ENCODE measurements around the gene NDUFB8.

The NDUFB8 gene

DNA sequence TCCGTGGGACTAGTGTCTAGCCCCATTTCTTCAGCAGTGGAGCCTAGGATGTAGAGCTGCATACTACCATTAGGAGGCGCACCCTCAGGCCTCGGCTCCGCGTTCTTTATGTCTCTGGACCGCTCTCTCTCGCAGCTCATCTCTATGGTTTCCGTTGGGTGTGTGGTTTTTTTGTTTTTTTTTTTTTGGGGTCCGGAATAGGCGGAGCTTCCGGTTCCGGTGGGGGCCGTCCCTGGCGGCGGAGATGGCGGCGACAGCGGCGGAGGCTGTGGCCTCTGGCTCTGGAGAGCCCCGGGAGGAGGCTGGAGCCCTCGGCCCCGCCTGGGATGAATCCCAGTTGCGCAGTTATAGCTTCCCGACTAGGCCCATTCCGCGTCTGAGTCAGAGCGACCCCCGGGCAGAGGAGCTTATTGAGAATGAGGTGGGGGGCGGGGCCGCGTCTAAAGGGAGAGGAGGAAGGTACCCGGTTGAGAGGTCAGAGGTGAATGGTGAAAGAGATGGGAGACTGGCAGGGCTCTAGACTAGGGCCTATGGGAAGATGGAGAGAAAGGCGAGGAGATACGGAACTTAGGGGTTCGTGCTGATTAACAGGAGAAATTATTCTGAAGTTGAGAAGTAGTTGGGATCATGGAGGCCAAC lies 6.2 kb upstream of the NDUFB8 start, which contains the start of gene HIF1AN:
Gene HIF1AN (plus strand): TSS at position 229 of the 639 bp plus-strand sequence. CDS start 16 bp downstream, at position 245.
- DNase-seq = peak; percentile 95

DNA sequence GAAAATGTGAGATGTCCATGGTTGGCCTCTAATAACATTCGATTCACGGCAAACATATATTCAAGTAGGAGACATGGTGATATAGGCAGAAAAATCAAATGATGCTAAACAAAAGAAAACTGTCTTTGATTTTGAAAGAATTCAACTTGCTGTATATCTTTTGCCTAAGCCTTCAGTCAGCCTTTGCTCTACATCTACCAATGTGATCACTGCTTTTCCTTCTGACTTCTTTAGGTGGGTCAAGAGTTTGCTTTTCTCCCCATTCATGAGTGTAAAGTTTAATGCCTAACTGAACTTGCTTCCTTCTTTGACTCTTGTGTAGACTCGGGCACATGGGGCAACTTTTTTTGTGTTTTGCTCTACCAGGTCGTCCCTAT lies 5.7 kb upstream of the NDUFB8 start:
- DNase-seq = no peak

GRCh38 chr10:100534726-100535125 lies 5.1 kb upstream of the NDUFB8 start:
- DNase-seq = no peak

DNA sequence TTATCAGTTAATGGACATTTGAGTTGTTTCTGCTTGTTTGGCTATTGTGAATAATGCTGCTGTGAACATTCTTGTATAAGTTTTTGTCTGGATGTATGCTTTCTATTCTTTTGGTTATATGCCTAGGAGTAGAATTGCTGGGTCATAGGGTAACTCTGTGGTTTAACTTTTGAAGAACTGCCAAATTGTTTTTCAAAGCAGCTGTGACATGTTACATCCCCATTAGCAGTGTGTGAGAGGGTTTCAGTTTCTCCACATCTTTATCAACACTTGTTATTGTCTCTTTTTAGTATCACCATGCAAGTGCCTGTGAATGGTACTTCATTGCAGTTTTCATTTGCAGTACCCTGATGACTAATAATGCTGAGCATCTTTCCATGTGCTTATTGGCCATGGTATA lies 2.1 kb upstream of the NDUFB8 start:
- no peak for DNase-seq

DNA sequence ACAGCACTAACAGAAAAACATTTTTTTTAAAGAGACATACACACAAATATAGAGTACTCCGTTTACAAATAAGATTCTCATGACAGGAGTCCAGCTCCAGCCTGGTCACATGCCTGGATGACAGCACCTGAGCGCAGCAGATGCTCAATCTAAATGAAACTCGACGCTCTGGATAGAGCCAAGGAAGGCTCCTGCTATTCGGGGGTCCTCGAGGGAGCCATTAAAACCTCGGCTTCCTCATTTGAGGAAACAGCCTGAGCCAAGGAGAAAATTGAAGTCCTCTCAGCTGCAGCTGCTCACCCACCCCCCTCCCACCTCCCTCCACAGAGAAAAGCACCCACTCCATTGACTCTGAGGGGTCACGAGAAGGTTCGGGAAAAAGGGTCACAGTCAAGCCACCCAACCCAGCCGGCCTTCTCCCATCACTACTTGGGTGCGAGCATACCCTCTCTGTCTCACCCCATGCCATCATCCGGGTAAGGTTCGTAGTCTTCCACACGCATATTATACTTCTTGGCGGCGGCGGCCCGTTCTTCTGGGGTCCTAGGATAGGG lies 673 bp downstream of the NDUFB8 start:
- no peak for DNase-seq

DNA sequence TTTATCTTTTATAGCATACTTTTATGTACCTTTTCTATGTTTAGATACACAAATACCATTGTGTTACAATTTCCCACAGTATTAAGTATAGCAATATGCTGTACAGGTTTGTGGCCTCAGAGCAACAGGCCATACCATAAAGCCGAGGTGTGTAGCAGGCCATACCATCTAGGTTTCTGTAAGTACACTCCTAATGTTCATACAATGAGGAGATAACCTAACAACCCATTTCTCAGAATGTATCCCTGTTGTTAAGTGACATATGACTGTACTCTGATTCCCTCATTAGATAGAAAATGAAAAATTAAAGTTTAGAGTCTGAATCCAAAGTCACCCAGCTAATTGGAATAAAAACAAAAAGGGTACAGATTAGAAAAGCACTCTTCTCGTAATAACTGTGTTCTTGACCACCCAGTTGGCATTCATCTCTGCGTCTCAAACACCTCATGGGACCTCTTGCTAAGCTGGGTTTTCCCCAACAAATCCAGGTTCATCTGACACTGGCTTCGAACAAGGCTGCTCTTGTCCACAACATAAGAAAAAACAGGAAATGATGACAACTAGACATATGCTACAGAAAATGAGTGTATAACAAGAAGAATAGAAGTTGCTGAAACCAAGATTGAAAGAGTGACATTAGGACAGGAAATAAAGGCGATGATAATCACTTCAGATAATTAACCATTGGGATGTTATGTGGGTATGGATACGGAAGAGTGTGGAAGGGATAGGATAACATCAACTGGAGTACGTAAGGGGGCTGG lies 1.4 kb downstream of the NDUFB8 start:
- no peak for DNase-seq

- no peak for DNase-seq
Observed at GRCh38 chr10:100524638-100525037, 5.0 kb downstream of the NDUFB8 start.

DNA sequence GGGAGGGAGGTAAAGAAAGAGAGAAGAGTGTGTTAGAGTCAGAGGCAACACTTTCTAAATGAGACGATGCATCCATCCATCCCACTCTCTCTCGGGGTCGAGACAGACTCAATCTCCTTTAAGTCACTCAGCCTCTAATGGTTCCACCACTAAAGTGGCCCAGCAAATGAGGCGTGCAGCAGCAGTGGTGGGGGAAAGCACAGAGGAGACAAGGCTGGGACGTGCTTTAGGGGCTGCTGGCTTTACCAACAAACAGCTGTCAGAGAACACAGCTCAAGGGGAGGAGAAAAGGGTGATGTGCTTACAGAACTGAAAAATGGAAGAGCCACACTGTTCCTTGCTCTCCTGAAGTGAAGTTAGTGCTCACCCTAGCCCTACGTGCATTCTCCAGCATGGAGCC lies 5.5 kb downstream of the NDUFB8 start:
- no peak for DNase-seq

DNA sequence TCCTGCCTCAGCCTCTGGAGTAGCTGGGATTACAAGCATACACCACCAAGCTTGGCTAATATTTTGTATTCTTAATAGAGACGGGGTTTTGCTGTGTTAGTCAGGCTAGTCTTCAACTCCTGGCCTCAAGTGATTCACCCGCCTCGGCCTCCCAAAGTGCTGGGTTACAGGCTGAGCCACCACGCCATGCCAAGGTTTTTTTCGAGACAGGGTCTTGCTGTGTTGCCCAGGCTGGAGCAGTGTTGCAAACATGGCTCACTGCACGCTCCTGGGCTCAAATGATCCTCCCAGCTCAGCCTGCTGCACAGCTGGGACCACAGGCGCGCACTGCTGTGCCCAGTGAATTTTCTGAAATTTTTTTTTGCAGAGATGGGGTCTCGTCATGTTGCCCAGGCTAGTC lies 6.7 kb downstream of the NDUFB8 start:
- no peak for DNase-seq

DNA sequence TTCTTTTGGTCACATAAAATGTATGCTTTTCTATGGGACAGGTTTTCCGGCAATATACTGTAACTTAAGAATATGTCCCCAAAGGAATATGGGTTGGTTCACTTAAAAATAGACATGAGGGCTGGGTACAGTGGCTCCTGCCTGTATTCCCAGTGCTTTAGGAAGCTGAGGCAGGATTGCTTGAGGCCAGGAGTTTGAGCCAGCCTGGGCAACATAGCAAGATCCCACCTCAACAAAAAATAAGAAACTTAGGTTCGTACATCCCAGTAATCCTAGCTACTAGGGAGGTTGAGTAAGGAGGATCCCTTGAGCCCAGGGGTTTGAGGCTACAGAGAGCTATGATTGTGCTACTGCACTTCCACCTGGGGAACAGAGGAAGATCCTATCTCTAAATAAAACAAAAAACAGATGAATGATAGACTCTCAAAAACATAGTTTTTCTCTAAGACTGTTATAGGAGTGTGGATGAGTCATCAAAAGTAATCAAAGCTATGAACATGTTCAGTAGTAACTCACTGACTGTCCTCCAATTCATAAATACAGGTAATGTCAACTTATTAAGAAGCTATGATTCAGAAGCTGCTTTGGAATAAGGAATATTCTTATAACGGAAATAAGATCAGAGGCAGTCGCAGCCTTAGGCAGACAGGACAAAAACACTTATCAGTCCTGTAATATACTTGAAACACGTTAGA lies 7.4 kb downstream of the NDUFB8 start:
- DNase-seq = no peak

DNA sequence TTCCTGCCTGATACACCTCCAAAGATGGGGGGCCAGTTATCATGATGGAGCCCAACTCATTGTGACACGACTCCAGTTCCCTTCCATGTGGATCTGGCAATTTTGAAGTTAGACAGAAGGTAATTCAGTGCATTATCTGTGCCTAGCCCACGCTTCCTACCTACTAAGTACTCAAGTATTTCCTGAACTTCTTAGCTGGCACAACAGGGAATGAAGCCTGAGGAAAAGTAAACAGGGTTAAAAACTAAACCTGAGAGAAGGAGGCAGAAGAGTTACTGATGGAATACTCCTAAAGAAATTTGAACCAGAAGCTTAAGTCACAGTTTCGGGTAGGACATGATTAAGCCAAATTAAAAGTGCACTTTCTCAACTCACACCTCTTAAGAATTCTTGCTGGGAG lies 8.9 kb downstream of the NDUFB8 start:
- DNase-seq = no peak

GRCh38 chr10:100519311-100520051 lies 10.2 kb downstream of the NDUFB8 start, which contains the start of gene SEC31B:
SEC31B (minus strand) TSS chr10:100519861; CDS start chr10:100516952, 2,909 bp downstream.
- DNase-seq = no peak

GRCh38 chr10:100518761-100519241 lies 10.9 kb downstream of the NDUFB8 start:
- peak; percentile 80 for DNase-seq

DNA sequence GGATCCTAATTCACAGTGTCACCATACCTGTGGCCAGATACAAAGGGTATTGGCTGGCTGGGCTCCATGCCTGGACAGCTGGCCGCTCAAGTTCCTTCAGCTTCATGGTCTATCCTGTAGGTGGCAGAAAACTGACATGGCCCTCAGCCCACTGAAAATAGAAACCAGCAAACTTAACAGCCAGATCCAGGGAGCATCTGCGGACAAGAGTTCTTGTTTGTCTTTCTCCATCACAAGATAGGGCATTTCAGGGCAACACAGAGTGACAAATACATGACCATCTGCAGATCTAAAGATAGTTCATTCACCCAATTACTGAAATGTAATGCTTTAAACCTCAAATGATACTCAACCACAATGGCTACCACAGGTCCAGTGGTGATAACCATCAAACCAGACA lies 12.8 kb downstream of the NDUFB8 start:
- DNase-seq = no peak

- no peak for DNase-seq
Observed at GRCh38 chr10:100515612-100516011, 14.1 kb downstream of the NDUFB8 start.

DNA sequence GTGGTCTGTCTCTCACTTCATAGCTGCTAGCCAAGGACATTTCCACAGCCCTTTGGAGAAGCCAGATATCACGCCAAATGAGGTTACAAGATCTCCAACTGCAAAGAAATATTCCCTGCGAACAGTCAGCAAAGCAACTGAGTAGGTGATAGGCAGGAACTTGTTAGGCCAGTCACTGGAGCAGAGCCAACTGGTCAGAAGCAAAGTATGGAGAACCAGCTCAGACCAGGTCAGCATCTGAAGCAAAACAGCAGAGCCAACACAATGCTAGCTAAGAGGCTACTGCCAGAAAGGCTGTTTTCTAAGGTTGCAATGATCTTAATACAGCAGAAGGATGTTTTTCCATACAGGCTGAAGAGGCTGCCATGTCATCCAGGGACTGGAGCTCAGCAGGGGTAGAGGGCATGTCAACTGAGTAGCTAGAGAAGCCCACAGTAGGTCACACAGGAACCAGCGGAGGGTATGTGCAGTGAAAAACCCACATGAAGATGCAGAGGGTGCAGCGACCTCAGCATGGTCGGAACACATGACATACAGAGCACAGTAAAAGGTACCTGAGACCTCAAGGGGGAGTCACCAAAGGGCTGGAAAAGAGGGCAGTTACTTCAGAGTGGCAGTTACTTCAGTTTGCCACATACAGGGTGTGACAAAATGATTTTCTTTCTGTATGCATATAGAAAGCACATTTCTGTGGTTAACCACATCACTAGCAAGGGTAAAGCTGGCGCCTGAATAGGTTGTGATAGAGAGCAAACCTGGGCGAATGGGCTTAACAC lies 18.9 kb downstream of the NDUFB8 start:
- DNase-seq = peak; percentile 81

GRCh38 chr10:100509241-100509840 lies 20.3 kb downstream of the NDUFB8 start:
- peak; percentile 74 for DNase-seq

DNA sequence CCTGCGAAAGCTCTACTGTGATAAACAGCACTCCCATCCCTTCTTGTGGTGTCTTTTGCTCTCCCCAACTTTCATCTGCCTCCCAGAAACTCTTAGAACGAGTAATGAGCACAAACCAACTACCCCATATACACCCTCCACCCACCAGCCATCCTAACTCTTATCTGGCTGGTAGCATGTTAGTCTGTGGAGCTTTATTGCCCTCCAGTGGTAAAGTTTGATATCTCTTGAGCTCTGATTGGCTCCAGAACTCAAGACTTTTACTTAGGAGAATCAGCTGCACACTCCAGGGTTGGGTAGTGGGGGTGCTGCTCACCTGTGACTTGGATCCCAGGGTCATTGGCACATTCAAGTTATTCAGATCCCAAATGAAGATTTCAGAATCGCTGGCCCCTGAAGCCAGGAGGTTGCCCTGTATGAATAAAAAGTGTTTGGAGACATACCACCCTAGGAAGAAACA lies 20.9 kb downstream of the NDUFB8 start:
- no peak for DNase-seq

- no peak for DNase-seq
Observed at GRCh38 chr10:100508266-100508665, 21.4 kb downstream of the NDUFB8 start.

- DNase-seq = no peak
Observed at GRCh38 chr10:100507357-100507732, 22.3 kb downstream of the NDUFB8 start.

Data from activated effector memory CD4-positive, alpha-beta T cell treated with anti-CD3 and anti-CD28 coated beads, Interleukin-2, amount 50 U/mL, for 16 hours (primary cell).